Vagina (tissue), 2 donors: Measurements from ENCODE around the gene PDIA5. TPM values are rescaled to one million over a fixed set of nuclear protein-coding genes. Genes with fewer than 3 reads are reported as not detected.

Experiments
- DNase-seq, 2 donors: peaks; one replicate each; pipeline ENCODE4 v3.0.0-alpha.2; 2017; ENCODE audit errors: extremely low spot score in 2 of 2
- H3K27ac ChIP-seq: fragments of 200-600 bp; sonication (generic); one replicate; pipeline ENCODE4 v1.5.1; 2019
- H3K27me3 ChIP-seq: fragments of 200-600 bp; sonication (generic); one replicate; pipeline ENCODE4 v1.5.1; 2019
- H3K36me3 ChIP-seq, 2 donors: fragments of 200-600 bp; sonication (generic); one replicate each; pipeline ENCODE4 v1.5.1; 2017 to 2019
- H3K4me1 ChIP-seq: fragments of 200-600 bp; sonication (generic); one replicate; pipeline ENCODE4 v1.5.1; 2019
- H3K4me3 ChIP-seq, 2 donors: fragments of 200-600 bp; sonication (generic); 1 replicate in 1 of 2; 2 replicates in 1 of 2; pipeline ENCODE4 v1.5.1; 2016 to 2019
- H3K9me3 ChIP-seq: fragments of 200-600 bp; sonication (generic); one replicate; pipeline ENCODE4 v1.5.1; 2019
- POLR2A ChIP-seq, 2 donors: fragments of 450-650 bp; IDR thresholded peaks; one replicate each; pipeline ENCODE4 v1.6.1; 2017; ENCODE audit warnings: antibody characterized with exemption in 2 of 2, mild to moderate bottlenecking in 2 of 2, moderate library complexity in 2 of 2
- POLR2AphosphoS5 ChIP-seq, 2 donors: sonication (generic); formaldehyde crosslinking; IDR thresholded peaks; one replicate each; pipeline ENCODE4 v1.9.0; 2017; ENCODE audit warnings: antibody characterized with exemption in 2 of 2, mild to moderate bottlenecking in 2 of 2, low read depth in 1 of 2; ENCODE audit not compliant: insufficient read depth in 1 of 2
- intact Hi-C: fragments of 100-400 bp; cut with DNase I; formaldehyde crosslinking; loops from one replicate; pipeline ENCODE4 v1.15.1; 2023
- total RNA-seq: library from RNA; depleted of rRNA; stranded (reverse); fragments of >200 nt; gene quantifications from one replicate; pipeline ENCODE4 v1.2.3, GENCODE V29; 2016
- TF ChIP-seq, protein P1 (sequence below), 3 experiments: fragments of 450-650 bp in 2 of 3; fragments of 200-600 bp in 1 of 3; sonication (generic) in 1 of 3; IDR thresholded peaks; one replicate each; pipeline ENCODE4 v1.5.1; 2017 to 2019; ENCODE audit warnings: antibody characterized with exemption in 3 of 3, mild to moderate bottlenecking in 2 of 3, moderate library complexity in 2 of 3

Gene PDIA5
- total RNA-seq, 1 donor from 2014 or later: 18.9 TPM

DNA sequence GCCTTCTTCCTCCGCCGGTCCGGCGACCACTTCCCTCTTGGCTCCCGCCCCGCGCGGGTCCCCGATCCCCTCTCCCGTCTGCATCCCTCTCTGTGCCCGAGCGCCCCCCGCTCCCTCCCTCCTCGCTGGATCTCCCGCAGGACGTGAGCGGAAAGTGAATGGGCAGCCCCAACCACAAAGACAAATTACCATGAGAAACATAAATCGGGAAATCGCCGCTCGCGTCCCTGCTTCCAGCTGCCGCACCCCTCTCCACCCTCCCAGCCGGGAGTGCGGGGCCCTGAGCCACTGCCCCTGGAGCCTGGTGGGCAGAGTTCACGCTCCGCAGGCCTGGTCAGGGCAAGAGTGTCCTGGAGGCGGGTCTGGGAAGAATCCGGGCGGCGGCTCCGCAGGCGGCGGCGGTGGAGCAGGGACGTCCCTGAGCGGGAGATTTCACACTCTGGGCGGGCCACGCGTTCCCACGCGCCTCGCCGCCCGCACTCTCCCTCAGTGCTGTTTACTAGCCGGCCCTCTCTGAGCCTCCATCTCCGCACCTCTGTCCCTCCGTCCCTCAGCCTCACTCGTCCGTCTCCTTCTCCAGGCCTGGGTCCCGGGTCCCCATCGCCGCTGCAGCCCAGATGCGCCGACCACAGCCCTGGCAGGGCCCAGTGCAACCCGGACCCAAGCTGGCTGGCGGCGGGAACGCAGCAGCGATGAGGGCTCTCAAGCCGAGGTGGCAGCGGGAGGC, 40.1 kb upstream of the PDIA5 start:
- intact Hi-C loops: loop anchor here (5.0 kb wide), 1 partner anchor 84 kb away; no protein-coding TSS in a partner anchor

DNA sequence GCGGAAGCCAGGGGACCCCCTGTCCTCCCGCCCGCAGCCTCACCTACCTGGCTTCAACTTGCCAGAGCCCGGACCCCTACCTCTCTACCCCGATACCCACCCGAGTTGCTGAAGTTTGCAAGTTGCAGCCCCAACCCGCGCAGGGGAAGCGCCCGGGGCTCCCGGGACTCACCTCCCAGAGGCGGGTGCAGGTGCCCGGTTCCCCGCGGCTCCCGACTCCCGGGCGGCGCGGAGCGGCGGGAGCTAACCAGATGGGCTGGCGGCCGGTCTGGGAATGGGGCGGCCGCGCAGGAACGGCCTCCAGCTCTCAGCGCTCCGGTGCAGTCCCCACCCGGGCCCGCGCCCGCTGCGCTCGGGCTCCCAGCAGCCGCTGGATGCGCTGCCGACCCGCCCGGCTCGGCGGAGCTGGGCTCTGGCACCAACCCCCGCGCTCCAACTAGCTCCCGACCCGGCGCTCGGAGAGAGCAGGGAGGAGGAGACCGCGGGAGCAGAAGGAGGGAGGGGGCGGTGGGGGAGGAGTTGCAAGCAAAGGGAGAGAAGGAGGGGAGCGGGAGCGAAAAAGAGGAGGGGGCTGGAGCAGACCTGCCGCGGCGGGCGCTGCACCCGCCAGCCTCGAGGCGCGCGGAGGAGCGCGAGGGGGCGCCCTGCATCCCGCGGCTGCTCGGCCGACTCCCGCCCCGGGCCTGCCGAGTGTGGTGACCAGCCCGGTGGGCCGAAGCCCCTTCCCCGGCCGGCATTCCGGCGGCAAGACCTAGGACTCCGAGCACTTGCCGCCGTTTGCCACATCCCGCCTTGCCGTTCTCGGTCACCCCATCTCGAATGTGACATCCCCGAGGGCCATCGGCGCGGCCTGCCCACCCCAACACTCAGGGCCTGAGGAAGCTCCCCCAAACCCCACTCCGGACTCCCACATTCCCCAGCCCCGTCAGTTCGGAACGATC, 39.3 kb upstream of the PDIA5 start, which contains the start of gene SEMA5B:
SEMA5B (minus strand) TSS at position 472 of the 941 bp plus-strand sequence. CDS start 66,500 bp downstream, outside the sequence.
- Histone ChIP-seq H3K4me1 (peaks cover 23% of the 10 kb centered on the region), H3K27ac (peak within 1 kb of the TSS; percentile 30), H3K4me3 (peak within 1 kb of the TSS; percentile 42 to 60), H3K9me3 (no peaks in the 10 kb centered on the region), H3K36me3 (no peaks in the 10 kb centered on the region), H3K27me3 (no peaks in the 10 kb centered on the region)
- TF ChIP-seq, protein P1, sequence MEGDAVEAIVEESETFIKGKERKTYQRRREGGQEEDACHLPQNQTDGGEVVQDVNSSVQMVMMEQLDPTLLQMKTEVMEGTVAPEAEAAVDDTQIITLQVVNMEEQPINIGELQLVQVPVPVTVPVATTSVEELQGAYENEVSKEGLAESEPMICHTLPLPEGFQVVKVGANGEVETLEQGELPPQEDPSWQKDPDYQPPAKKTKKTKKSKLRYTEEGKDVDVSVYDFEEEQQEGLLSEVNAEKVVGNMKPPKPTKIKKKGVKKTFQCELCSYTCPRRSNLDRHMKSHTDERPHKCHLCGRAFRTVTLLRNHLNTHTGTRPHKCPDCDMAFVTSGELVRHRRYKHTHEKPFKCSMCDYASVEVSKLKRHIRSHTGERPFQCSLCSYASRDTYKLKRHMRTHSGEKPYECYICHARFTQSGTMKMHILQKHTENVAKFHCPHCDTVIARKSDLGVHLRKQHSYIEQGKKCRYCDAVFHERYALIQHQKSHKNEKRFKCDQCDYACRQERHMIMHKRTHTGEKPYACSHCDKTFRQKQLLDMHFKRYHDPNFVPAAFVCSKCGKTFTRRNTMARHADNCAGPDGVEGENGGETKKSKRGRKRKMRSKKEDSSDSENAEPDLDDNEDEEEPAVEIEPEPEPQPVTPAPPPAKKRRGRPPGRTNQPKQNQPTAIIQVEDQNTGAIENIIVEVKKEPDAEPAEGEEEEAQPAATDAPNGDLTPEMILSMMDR (IDR thresholded peaks at IDR 0.05): no peak
- no peak for TF ChIP-seq POLR2AphosphoS5 (IDR thresholded peaks at IDR 0.05; ENCODE audit: insufficient read depth in 1 of 2, low read depth in 1 of 2)
- TF ChIP-seq POLR2A (IDR thresholded peaks at IDR 0.05): no peak
- no peak for DNase-seq
- intact Hi-C loops: loop anchor here (5.0 kb wide), 1 partner anchor 85 kb away; no protein-coding TSS in a partner anchor

More for the DNA sequence above, 40.1 kb upstream of the PDIA5 start:
- no peaks in the 10 kb centered on the region for H3K36me3 ChIP-seq
- no peaks in the 10 kb centered on the region for H3K9me3 ChIP-seq
- H3K27ac ChIP-seq: peak overlapping the region; percentile 30
- H3K27me3 ChIP-seq: no peaks in the 10 kb centered on the region
- H3K4me1 ChIP-seq: peaks cover 23% of the 10 kb centered on the region
- peak overlapping the region; percentile 42 to 60 for H3K4me3 ChIP-seq
- DNase-seq: no peak
- TF ChIP-seq, protein P1 (IDR thresholded peaks at IDR 0.05): no peak
- peak in 1 of 2 donors; percentile 38 for TF ChIP-seq POLR2AphosphoS5 (IDR thresholded peaks at IDR 0.05; ENCODE audit: insufficient read depth in 1 of 2, low read depth in 1 of 2)

DNA sequence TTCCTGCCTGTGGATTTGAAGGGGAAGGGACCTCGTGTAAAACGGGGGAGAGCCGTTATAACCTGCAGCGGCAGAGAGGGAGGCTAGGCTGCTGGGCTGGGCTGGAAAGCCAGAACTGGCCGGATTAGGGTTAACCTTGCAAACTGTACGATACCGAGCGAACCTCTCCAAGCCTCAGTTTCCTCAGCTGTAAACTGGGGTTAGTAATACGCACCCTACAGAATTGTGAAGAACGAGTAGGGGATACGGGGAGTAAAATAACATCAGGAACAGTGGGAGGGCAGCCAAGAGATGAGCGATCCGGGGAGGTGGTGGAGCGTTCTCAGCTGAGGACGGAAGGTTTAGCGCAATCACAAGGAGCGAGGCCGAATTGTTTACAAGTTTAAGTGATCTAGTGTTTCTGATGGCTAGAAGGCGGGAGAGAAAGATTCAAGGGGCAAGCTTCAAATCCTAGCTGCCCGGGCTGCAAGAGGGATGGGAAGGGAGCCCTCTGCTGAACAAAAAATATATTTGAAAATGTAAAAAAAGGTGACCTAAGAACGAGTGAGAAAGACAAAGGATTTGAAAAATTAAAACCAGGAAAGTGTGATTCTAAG, 38.5 kb upstream of the PDIA5 start:
- H3K4me3 ChIP-seq: peak overlapping the region; percentile 42 to 60
- no peak for TF ChIP-seq POLR2A (IDR thresholded peaks at IDR 0.05)
- TF ChIP-seq, protein P1 (IDR thresholded peaks at IDR 0.05): peak; percentile 6 to 39 (median 23)
- no peaks in the 10 kb centered on the region for H3K36me3 ChIP-seq
- H3K27me3 ChIP-seq: no peaks in the 10 kb centered on the region
- H3K9me3 ChIP-seq: no peaks in the 10 kb centered on the region
- DNase-seq: no peak
- peak overlapping the region; percentile 3 for H3K27ac ChIP-seq
- H3K4me1 ChIP-seq: peaks cover 23% of the 10 kb centered on the region
- intact Hi-C loops: loop anchor here (5.0 kb wide), 1 partner anchor 86 kb away; no protein-coding TSS in a partner anchor

DNA sequence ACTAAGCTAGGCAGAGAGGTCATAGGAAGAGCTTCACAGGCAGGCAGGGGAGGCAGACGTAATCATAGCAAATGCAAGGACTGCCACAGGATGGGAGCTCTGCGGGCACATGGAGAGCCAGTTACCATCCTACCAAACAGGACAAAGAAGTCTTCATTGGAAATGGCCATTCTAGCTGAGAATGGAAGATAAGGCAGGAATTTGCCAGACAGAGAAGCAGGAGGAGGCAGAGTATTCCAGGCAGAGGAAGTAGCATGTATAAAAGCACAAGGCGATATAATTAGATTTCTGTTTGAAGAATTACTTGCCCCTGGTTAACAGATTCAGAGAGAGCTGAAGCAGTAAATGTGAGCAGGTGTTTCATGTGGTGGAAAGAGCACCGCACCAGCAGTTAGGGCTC, 35.8 kb upstream of the PDIA5 start:
- no peaks in the 10 kb centered on the region for H3K36me3 ChIP-seq
- H3K27ac ChIP-seq: no peak overlapping the region
- intact Hi-C loops: no loop called here
- DNase-seq: no peak
- H3K9me3 ChIP-seq: no peaks in the 10 kb centered on the region
- peaks cover 21% of the 10 kb centered on the region for H3K4me1 ChIP-seq
- TF ChIP-seq POLR2AphosphoS5 (IDR thresholded peaks at IDR 0.05; ENCODE audit: insufficient read depth in 1 of 2, low read depth in 1 of 2): no peak
- TF ChIP-seq, protein P1 (IDR thresholded peaks at IDR 0.05): no peak
- no peak for TF ChIP-seq POLR2A (IDR thresholded peaks at IDR 0.05)
- H3K27me3 ChIP-seq: no peaks in the 10 kb centered on the region
- no peak overlapping the region for H3K4me3 ChIP-seq
